GM10266 (cell line): ENCODE measurements around the gene CNOT6L.

ENCODE experiments used
- DNase-seq: peaks from one replicate; pipeline ENCODE4 v3.0.0; 2012; ENCODE audit errors: extremely low spot score
- TF ChIP-seq, protein P1 (sequence below): IDR thresholded peaks from 2 replicates; pipeline ENCODE4 v1.5.1; 2012; ENCODE audit warnings: mild to moderate bottlenecking, low read depth; ENCODE audit not compliant: control insufficient read depth, insufficient read depth; ENCODE audit errors: missing control alignments

Gene CNOT6L

DNA sequence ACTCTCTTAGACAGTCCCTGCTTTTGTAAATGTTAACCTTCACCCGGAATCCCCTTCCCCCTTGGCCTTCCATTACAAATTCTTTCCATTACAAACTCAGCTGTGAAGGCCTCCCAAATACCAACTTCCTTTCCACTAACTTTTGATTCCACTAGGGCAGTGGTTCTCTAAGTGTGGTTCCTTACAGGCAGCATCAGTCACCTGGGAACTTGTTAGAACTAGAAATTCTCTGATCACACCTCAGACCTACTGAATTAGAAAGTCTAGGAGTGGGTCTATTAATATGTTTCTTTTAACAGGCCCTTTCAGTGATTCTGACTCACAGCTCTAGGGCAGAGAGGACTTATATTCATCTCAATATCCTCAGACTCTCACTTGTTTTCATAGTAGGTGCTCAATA lies 24.5 kb upstream of the CNOT6L start:
- TF ChIP-seq, protein P1, sequence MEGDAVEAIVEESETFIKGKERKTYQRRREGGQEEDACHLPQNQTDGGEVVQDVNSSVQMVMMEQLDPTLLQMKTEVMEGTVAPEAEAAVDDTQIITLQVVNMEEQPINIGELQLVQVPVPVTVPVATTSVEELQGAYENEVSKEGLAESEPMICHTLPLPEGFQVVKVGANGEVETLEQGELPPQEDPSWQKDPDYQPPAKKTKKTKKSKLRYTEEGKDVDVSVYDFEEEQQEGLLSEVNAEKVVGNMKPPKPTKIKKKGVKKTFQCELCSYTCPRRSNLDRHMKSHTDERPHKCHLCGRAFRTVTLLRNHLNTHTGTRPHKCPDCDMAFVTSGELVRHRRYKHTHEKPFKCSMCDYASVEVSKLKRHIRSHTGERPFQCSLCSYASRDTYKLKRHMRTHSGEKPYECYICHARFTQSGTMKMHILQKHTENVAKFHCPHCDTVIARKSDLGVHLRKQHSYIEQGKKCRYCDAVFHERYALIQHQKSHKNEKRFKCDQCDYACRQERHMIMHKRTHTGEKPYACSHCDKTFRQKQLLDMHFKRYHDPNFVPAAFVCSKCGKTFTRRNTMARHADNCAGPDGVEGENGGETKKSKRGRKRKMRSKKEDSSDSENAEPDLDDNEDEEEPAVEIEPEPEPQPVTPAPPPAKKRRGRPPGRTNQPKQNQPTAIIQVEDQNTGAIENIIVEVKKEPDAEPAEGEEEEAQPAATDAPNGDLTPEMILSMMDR, result no peak
- no peak for DNase-seq

DNA sequence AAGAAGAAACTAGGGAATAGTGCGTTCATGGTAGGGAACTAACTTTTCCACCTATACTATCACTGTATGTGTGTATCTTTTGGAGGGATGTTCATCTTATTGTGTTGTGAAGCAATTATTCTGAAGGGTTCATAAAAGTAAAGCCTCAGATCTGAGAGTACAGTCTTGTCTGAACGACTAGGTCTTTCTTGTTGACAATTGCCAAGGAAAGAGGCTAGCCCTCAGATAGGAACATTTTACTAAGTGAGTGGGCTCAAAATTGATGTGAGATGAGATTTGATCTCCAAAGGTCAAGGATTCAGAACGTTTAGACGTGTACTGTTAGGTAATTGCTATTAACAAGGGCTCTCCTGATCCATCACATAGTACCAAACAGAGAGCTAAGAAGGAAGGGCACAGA lies 15.2 kb upstream of the CNOT6L start:
- TF ChIP-seq, protein P1, result no peak
- DNase-seq, result no peak

DNA sequence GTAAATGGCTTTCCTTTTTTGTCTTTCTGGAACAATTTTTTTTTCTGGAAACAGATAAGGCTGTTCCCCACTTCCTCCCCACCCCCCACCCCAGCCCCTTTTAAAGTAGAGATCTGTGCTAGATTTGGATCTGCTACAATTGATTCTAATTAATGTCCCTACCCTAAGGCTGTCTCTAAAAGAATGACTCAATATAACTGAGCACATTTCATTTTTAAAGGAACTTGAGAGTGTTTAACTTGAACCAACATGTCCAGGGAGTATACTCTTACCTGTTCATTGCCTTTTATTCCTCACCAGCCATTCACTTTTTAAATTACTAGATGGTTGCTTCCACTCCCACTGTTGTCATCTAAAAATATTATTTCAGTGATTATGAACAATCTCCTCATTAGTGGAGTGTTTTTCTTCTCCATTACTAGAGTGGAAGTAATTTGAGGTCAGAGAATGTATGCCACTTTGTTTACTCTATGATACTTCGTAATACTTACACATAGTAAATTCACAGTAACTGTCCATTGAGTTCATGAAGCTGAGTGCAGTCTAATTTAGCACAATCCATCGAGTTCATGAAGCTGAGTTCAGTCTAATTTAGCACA lies 14.1 kb upstream of the CNOT6L start:
- DNase-seq, result no peak
- TF ChIP-seq, protein P1, result no peak

DNA sequence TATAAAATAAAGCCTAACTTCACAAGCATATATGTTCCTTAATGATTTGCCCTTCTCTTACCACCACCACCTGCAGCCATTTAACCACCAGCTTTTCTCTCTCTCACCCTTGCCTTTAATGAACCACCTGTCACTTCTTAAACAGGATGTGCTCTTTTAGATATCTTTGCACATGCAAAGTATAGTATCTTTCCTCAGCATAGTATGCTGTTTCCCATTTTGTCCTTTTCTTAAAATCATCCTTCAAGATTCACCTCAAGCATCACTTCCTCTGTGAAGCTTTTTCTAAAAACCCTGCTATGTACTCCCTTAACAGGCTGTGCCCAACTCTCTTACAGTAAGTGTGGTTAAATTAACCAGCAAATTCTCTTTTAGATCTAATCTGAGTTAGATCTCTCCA lies 8.2 kb upstream of the CNOT6L start:
- TF ChIP-seq, protein P1, result no peak
- DNase-seq, result no peak

DNA sequence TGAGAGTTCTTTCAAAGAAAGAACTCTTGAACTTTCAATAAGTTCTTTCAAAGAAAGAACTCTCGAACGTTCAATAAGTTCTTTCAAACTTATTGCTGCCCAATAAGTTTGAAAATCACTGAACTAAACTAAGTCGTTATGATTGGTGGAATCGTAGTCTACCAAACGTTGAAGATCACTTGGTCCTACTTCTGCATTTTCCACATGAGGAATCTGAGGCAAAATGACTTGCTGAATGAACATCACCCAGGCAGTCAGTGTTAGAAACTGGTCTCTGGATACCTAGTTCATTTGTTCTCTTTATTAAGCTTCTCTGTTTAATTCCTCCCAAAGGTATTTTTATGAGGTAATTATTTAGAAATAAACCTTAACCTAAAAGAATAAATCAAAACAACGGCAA lies 7.1 kb upstream of the CNOT6L start:
- TF ChIP-seq, protein P1, result no peak
- DNase-seq, result no peak

DNA sequence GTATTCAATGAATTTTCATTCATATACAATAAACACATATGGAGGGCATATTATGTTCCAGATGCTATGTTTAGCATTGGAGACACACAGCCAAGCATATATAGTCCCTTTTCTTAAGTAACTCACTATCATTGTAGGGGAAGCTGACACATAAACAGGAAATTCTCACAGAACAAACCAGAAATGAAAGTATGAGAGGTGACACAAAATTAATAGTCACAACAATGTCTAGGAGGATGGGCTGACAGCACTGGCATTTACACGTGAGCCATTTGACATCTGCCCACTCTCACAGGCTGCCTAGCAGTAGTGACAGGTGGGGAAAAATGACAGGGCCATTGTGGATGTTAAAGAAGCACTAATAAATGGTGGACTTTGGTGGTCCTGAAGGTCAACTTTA lies 2.6 kb upstream of the CNOT6L start:
- TF ChIP-seq, protein P1, result no peak
- DNase-seq, result peak; percentile 16

DNA sequence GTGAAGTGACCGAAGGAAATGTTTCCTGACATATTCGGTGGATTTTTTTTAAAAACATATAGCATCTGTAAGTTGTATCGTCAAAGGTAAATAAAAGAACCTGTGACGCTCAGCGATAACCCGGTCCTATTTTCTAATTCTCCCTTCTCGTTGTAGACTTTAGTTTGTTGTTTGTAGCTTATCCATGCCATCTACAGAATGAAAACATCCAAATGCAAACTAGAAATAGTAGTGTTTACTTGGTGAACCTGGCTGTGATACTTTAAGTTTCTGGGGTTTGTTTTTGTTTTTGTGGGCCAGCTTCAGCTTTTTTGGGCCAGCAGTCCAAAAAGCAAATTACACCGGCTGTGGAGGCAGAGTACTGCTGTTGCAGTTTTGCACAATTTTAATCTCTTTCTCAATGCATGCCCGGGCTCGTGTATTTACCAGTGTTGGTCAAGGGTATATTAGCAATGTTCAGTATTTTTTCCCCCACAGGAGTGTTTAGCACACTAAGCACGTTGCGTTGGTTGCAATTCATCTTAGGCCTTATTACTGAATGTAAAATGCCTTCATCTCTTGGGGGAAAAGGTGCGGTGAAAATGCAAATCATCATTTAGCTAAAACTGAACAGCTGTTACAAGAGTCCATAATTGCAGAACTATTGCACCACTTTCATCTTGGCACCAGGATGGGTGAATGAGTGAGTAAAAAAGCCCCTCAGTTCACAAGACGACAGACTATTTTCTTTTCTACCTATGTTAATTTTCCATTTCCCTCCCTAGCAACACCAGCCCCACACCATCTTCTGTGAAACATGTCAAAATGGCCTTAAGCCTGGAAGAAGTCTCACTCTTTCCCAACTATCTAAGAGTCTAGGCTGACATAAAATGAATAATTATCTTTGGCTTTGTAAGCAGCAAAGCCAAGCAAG lies 1.7 kb upstream of the CNOT6L start:
- TF ChIP-seq, protein P1, result no peak
- DNase-seq, result peak; percentile 10
